HG03280 (cell line): ENCODE results near the gene ZNF180.
"Not testable (repeated sequence)": the region's sequence is repeated elsewhere in the genome, so short reads cannot be mapped to it uniquely, and the experiment has no call there.

Experiments used
- ATAC-seq: cut with Tn5 transposase; IDR thresholded peaks from one replicate; pipeline ENCODE4 v1.9.1; 2021; ENCODE audit warnings: mild to moderate bottlenecking, moderate library complexity; ENCODE audit not compliant: unreplicated experiment

The ZNF180 gene

DNA sequence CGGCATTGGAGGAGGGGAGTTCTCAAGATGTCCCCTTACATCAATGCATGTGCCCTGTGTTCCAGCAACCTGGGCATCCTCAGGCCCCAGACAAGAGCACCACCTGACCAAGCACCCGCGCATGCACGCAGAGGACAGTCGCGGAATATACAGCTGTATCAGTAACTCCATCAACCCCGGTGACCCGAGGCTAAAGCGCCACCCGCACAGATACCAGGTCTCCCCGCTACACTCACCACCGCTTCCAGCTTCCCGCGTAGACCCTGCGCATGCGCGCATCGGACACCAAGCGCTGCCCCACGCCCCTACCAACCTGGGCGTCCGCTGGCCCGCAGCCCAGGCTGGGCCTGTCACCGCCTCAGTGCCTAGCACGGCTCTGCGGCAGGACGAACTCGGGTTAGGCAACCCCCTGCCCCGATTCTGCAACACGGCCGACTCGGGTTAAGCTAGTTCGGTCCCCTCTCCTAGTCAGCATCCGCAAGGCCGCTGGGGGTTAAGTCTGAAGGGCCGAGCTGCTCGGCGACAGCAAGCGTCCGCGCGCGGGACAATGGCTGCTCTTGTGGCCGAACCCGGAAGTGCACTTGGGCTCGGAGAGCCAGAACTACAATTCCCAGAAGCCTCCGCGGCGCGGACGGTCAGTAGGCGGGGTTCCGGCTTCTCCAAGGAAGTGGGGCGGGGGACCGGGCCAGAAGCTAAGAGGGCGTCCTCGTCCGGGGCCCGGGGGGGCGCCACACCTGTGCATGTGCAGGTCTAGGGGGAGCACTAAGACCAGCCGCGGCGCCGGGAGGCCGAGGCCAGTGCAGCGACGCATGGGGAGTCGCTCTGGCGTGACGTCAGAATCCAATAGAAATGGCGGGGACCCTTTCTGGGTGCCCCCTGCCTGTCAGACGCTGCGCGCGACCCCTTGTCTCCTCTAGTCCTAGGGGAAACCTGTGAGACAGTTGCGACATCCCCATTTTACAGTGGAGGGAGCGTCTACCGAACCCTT, at the start of gene ZNF180:
Gene ZNF180 (minus strand): TSS at position 561 of the 988 bp plus-strand sequence. CDS start 3,188 bp downstream, outside the sequence.
- ATAC-seq = peak; percentile 89

DNA sequence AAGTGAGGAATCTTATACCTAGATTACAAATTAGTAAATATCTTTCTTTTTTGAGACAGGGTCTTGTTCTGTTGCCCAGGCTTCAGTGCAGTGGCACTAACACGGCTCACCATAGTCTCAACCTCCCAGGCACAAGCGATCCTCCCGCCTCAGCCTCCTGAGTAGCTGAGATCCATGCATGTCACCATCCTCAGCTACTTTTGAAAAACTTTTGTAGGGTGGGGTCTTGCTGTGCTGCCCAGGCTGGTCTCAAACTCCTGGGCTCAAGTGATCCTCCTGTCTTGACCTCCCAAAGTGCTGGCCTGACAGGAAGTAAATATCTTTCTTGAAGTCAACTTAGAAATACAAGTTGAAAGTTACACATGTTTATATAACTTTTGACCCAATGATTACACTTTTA, 49.2 kb upstream of the ZNF180 start:
- ATAC-seq = no peak

DNA sequence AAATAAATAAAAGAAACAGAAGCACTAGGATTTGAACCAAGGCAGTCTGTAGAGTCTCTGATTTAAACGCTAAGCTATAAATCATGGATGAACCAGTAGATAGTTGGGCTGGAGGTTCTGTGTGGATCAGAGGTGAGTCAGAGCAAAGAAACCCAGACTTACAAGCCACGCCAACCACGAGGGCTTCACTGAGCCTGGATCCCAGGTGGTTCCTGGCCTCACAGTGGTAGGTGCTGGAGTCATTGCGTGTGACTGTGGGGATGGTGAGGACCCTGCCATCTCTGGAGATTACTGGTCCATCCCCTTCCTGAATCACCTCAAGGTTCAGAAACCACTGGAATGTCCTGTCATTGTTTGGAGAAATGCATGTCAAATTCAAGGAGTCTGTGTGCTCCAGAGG, 48.4 kb upstream of the ZNF180 start:
- no peak for ATAC-seq

DNA sequence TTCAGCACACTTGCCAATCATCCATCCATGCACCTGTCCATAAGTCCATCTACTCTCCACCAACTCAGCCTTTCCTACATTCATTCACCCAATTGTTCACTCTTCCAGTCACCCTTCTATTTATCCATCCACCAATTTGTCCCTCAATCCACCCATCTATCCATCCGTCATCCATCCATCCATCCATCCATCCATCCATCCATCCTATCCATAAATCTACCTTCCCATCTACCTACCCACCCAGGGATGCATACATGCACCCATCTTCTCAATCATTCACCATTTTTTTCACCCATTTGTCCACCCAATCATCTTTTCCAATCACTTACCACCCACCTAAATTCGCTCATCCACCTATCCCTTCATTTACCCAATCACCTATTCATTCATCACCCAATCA, 43.7 kb upstream of the ZNF180 start:
- no peak for ATAC-seq

DNA sequence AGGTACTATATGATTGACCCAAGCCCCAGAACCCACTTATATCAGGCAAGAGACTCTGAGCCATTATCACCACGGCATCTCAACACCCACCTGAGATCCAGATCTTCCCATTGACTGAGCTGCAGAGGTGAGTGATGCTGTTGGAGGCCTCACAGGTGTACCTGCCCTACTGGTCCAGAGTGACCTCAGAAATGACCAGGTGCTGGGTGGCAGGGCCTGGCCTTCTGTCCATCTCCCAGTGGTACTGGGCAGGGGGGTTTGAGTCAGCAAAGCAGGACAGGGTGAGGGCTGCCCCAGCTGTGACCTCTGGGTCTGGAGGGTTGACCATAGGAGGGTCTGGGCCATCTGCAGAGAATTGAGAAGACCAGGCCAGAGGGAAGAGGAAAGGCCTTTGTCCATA, 42.3 kb upstream of the ZNF180 start:
- ATAC-seq = no peak

DNA sequence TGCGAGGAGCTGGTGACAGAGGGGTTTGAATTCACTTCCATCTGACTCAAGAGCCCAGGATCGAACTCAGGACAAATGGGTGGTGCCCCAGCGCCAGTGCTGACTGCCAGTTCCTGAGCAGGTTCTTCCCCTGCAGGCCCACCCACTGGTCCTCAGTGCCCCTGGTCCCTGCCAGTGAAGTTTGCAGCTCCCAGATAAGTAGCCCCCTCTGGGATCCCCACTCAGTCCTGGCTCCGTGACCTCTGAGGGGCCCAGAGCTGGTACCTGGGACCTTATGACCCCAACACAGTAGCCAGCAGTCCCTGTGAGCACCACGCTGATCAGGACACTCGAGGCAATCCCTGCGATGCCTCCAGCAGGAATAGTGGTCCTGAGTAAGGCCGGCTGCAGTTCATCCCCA, 40.4 kb upstream of the ZNF180 start:
- no peak for ATAC-seq

DNA sequence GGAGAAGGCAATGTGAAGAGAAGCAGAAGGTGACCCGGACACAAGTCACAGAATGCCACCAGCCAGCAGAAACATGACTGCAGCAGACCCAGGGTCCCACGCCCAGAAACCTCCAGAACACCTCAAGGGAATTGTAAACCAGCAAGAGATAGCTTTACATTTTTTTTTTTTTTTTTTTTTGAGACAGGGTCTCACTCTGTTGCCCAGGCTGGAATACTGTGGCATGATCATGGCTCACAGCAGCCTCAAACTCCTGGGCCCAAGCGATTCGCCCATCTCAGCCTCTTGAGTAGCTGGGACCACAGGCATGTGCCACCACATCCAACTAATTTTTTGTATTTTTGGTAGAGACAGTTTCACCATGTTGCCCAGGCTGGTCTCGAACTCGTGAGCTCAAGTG, 39.7 kb upstream of the ZNF180 start:
- no peak for ATAC-seq

DNA sequence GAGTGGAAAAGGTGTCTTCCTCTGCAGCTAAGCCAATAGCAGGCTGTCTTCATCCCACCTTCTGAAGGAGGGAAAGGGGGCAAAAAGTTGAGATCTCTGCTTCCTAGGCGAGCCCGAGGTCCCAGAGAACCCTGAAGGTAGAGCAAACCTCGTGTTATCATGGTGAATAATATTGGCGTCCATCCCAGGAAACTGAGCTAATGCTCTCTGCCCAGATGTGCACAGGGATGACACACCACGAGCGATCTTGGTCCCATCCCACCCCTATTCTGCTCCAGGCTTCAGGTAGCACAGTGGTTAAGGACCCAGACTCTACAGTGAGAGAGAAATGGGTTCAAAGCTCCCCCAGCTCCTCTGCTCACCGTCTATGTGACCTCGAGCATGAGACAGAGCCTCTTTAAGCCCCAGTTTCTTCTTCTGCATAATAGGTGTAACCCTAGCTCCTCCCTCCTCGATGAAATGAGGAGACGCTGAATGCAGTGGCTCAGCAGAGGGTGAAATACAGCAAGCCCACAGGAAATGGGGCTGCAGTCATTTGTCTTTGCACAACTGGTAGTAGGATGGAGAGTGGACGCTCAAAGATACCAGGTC, 39.0 kb upstream of the ZNF180 start:
- ATAC-seq = no peak

DNA sequence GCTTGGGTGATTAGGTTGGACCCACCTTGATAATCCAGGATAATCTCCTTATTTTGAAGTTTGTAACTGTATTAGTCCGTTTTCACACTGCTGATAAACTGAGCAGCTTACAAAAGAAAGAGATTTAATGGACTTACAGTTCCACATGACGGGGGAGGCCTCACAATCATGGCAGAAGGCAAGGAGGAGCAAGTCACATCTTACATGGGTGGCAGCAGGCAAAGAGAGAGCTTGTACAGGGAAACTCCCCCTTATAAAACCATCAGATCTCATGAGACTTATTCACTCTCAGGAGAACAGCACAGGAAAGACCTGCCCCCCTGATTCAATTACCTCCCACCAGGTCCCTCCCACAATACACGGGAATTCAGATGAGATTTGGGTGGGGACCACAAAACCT, 35.0 kb upstream of the ZNF180 start:
- ATAC-seq = not testable (repeated sequence)

DNA sequence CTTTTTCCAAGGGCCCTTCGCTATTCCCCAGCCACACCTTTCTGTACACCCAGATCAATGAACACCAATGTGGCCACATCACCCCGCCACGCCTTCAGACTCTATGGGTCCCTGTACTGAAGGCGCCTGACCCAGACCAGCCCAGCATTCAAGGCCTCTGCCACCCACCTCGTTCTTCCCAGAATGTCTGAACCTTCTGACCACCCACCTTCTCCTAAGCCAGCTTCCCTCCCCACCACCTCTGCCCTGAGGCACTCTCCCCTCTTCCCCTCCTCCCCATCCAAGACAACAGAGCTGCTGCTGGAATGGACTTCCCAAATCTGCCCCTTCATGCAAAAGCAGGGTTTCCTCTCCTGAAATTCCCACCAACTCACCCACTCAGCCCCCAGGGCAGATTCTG, 32.5 kb upstream of the ZNF180 start:
- ATAC-seq = no peak

DNA sequence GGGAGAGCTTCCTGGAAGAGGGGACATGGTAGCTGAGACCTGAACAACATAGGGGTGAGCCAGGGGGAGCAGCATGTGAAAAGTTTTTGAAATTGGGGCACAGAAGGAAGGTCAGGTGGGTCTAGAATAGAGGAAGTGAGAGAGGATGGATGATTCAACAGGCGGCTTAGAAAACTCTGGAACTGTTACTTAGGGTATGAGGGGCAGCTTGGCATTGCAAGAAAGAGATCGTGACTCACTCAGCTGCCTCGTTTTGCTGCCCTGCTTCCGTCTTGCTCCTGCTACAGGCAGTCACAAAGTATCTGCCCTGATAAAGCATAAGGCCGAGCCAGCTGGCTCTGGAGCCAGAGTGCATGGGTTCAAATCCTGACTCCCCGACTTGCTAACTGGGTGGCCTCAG, 30.5 kb upstream of the ZNF180 start:
- no peak for ATAC-seq

DNA sequence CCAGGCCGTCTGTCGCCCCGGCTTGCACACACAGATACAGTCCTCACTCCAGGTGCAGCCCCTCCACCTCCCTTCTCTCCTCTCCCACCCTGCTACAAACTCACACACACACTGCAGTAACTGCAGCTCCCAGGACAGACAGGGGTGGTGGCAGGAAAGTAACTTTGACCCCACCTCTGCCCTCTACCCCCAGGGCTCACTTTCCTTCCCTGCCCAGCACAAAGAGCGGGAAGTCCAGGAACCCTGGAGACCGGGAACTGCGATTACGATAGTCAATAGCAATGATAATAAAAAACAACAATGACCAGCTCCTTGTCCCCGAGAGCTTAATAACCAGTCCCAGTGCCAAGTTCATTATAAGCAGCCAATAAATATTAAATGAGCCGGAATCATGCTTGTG, 29.2 kb upstream of the ZNF180 start, which contains the start of gene CEACAM20:
Gene CEACAM20 (minus strand): TSS at position 140 of the 400 bp plus-strand sequence. CDS start 166 bp downstream, outside the sequence.
- no peak for ATAC-seq

DNA sequence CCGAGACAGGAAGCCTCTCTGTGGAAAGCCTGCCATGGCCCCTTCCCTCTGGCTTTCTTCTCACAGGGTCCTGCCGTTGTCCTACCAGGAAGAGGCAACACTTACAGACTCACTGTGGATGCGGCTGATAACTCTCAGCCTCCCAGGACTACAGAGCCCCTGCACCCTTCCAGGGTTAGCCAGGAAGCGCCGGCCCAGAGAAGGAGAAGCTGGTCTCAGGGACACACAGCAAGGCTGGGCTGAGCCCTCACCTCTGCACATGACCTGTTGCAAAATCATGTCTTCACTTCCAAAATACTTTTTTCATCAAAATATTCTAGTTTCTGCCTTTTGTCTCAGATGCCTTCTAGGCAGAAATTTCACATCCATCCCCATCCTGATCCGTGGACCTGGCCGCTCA, 27.2 kb upstream of the ZNF180 start:
- no peak for ATAC-seq

DNA sequence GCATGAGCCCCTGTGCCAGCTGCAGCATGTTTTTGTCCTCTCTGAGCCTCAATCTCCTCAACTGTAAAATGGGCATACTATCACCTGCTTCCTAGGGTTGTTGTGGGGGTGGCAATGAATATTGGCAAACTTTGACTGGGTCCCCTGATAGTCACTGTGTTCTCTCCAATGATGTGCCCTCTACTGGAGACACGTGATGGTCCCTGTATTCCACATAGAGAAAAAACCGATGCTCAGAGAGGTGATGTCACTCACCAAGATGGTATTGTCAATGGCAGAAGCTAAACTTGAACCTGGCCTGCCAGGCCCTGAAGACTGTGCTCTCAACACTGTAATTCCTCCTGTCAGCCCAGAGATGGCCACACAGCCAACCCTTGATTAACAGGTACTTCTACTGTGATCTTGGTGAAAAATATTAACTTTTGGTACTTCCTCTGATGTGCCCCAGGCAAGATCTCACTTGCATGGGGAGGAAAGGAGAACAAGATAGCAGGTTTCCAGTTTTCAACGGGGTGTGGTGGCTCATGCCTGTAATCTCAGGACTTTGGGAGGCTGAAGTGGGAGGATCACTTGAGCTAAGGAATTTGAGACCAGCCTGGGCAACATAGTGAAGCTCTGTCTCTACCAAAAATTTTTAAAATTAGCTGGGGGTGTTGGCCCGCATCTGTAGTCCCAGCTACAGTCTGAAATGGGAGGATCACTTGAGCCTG, 25.6 kb upstream of the ZNF180 start:
- no peak for ATAC-seq

DNA sequence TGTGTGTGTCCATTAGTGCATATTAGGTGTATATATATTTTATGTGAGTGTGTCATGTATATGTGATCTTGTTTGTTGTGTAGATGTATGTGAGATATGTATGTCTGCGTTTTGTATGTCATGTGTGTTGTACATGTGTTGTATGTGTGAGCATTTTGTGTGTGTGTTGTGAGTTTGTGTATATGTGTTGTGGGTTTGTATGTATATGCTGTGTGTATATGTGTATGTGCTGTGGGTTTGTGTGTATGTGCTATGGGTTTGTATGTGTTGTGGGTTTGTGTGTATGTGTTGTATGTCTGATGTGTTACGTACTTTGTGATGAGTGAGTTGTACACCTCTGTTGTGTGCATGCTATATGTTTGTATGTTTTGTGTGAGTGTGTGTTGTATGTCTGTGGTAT, 21.0 kb upstream of the ZNF180 start:
- ATAC-seq = no peak

DNA sequence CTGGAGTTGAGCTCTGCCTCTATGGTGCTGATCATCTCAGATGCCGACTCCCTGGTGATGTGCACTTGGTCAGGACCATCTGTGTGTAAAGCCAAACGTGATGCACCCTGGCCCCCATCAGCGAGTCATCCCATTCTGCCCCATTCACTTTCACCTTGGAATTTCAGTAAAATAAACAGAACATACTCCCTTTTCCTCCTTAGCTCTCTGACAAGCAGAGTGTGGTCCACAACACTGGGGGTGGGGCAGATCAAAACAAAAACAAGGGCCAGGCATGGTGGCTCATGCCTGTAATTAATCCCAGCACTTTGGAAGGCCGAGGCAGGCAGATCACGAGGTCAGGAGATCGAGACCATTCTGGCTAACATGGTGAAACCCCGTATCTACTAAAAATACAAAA, 16.8 kb upstream of the ZNF180 start:
- no peak for ATAC-seq

DNA sequence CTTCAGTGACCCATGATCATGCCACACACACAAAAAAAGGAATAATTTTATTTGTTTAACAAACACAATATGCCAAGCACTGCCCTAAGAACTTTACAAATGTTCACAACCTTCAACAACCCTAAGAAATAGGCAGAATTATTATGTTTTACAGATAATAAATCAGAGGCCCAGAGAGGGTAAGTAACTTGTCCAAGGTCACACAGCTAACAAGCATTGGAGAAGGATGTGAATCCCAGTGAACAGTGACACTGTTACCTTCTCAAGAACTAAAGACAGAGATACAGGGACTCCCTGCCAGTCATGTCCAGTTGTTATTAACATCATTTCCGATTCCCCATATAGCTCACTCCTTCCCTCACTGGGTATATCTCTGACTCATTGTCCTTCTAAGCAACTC, 15.6 kb upstream of the ZNF180 start:
- ATAC-seq = no peak

DNA sequence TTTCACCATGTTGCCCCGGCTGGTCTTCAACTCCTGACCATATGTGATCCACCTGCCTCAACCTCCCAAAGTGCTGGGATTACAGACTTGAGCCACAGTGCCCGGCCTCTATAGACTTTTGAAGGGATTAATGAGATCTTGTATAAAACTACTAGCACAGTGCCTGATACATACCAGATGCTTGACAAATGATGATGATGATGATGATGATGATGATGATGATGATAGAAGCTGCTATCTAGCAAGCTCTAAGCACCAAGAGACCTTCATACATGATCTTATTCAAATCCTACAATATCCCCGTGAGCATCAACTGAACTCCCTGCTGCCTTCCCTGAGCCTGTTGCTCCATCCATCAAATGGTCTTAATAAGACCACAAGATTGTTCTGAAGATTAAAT, 14.7 kb upstream of the ZNF180 start:
- no peak for ATAC-seq

DNA sequence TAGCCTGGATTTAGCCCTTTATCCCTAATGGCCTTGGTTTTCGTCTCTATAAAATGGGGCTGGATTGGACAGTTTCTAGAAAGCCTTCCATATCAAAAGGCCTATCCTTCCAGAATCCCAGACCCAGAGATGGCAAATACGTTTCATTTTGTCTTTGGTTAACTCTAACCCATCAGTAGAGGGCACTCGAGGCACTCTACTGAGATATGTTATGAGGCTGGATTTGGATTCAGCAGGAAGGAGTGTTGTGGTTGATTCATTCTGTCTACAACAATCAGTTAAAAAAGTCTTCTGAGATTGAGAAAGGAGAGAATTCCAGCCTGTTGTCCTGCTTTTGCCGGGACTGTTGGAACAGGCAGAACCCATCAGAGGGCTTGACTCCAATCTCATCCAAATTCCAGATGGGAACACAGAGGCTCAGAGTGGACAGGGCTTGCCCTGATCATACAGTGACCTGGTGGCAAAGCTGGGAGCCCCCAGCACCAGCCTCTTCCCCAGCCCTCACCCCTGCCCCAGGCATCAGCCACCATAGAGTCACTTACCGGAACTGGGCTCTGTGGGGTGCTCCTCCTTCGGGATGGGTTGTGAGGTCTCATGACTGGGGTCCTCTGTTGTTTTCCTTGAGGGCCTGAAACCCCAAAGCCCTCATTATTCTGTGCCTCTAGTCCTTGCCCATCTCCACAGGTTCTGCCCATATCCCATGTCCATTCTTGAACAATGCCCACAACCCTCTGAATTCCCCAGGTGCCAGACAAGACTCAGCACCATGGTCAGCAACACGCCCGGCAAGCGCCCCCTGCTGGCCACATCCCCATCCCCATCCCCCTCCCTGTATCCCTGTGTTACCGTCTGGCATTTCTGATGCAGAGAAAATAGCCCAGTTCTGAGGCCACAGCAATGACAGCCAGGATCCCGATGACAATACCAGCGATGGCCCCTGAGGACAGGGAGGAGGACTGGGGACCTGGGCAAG, 12.3 kb upstream of the ZNF180 start:
- ATAC-seq = no peak

DNA sequence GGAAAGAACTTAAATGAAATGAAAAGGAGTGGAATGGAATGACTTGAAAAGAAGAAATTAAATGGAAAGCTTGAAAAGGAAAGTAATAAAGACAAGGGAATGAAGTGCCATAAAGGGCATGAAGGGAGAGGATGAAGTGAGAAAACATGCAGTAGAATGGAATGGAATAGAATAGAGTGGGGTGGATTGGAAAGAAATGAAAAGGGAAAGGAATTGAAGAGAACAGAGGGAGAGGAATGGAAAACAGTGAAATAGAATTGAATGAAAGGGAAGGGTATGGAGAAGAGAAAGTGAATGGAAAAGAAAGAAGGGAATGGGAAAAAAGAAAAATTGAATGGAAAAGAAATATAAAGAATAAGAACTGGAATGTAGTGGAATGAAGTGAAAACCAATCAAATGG, 9.2 kb upstream of the ZNF180 start:
- ATAC-seq = no peak
